GM19463 (cell line): ENCODE results near the gene SMAD3.
"Not testable (repeated sequence)": the region's sequence is repeated elsewhere in the genome, so short reads cannot be mapped to it uniquely, and the experiment has no call there.

Experiments used
- ATAC-seq: cut with Tn5 transposase; IDR thresholded peaks from one replicate; pipeline ENCODE4 v1.9.1; 2021; ENCODE audit warnings: mild to moderate bottlenecking, moderate library complexity; ENCODE audit not compliant: unreplicated experiment

Gene SMAD3

DNA sequence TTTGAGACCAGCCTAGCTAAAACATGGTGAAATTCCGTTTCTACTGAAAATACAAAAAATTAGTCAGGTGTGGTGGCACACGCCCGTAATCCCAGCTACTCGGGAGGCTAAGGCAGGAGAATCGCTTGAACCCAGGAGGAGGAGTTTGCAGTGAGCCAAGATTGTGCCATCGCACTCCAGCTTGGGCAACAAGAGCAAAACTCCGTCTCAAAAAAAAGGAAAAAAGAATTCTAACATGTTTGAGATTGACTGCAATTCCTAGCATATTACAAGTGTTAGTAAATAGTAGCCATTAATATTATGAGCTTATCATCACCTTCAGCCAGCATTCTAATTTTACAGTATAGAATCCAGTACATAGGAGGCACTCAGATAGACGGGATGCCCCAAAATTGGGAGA, 57.9 kb downstream of the SMAD3 start:
- ATAC-seq = not testable (repeated sequence)

- ATAC-seq = no peak
These were observed 58.7 kb downstream of the SMAD3 start for GRCh38 chr15:67124111-67124510.

DNA sequence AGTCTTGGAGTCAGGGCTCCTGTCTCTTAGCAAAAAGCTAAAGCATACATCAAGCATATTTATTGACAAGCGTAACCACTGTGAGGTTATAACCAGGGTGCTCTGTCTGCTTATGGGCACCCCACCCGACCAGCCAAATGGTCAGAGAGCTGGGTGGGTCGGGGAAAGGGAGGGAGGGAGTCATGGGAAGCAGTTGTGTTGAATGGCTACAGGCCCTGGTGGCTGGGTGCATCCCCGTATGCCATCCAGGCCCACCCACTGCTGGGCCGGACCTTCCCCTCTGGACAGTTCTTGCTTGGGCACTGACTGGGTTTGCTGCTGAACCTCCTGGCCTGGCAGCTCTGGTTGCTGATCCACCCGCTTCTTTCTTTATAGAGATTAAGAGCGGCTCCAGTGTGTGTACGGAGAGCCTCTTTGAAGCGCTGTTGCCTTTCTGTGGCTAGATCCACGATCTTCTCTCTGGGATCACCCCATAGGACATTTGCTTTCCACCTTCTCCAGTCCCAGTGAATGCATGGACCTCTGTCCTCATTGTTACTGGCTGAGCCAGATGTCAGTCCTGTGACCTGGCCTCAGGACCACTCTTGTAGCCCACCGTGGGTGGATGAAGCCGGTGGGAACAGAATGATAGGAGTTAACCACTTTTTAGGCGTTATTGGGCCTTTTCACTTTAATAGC, 59.6 kb downstream of the SMAD3 start:
- no peak for ATAC-seq

- ATAC-seq = no peak
These were observed 60.4 kb downstream of the SMAD3 start for GRCh38 chr15:67125589-67126502.

DNA sequence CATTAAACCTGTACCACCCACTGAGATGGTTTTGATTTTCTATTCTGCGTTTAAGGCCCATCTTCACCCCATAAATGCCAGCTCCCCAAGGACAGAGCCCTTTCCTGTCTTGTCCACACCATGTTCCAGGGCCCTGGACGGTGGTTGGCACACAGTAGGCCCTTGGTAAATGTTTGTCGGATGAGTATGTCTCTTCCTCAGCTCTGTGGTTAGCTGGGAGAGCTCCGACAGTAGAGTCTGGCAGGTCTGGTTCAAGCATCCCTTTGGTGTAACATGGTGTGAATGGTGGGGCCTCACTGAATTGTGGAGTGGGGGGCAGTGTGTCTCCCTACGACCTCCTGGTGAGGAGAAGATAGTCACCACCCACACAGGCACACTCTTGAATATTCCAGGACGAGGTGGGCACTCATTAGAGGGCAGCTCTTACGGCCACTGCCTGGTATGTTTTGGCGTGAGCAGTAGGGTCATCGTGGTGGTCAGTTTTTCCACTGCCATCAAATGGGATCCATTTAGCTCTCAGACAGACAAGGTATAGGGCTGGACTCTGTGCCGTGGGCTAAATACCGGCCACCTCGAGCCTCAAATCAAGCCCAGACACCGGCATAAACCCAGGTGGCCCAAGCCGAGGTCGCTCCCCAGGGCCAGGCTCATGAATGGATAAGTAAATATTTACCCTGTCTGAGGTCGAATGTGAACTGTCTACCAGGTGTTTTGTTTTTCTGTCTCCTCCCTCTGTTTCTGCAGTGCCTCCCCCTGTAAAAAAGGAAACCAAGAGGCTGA, 61.3 kb downstream of the SMAD3 start:
- ATAC-seq = no peak

DNA sequence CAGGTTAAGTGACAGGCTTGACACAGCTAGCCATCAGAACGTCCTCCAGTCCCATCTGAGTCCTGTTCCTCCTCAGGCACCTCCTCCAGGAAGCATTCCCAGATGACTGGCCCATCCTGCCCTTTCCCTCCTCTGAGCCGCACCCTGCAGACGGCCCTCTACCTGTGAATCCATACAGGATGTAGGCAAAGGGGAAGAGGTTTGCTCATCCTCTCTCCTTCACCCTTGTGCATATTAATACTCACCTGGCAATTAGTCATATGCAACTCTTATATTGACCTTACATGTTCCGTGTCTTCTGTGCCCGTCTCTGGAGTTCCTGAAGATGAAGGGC, 61.9 kb downstream of the SMAD3 start:
- ATAC-seq = no peak

DNA sequence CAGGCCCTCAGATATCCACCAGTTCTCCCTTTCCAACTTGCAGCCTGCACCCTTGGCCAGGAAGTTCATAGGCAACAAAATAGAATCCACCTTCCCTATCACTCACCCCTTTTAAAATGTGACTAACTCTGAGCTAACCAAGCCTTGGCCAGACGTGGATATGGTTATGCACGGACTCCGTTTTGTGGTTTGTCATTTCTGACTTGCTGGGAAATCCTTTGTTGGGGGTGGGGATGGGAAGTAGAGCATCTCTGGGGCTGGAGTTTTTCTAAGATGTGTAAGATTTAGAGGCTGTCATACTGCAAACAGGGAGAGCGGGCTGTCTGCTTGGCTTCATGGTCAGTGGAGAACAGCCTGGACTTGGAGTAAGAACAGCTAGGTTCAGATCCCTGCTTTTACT, 62.6 kb downstream of the SMAD3 start:
- ATAC-seq = no peak

DNA sequence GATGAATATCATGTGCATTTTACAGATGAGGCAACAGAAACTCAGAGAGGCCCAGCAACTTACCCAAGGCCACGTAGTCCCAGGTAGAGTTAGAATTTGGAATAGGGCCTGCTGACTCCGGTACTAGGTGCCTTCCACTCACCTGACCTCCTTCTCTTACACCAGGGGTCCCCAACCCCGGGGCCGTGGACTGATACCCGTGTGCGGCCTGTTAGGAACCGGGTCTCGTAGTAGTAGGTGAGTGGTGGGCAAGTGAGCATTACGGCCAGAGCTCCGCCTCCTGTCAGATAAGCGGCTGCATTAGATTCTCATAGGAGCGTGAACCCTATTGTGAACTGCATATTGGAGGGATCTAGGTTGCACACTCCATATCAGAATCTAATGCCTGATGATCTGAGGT, 64.8 kb downstream of the SMAD3 start:
- ATAC-seq = no peak

DNA sequence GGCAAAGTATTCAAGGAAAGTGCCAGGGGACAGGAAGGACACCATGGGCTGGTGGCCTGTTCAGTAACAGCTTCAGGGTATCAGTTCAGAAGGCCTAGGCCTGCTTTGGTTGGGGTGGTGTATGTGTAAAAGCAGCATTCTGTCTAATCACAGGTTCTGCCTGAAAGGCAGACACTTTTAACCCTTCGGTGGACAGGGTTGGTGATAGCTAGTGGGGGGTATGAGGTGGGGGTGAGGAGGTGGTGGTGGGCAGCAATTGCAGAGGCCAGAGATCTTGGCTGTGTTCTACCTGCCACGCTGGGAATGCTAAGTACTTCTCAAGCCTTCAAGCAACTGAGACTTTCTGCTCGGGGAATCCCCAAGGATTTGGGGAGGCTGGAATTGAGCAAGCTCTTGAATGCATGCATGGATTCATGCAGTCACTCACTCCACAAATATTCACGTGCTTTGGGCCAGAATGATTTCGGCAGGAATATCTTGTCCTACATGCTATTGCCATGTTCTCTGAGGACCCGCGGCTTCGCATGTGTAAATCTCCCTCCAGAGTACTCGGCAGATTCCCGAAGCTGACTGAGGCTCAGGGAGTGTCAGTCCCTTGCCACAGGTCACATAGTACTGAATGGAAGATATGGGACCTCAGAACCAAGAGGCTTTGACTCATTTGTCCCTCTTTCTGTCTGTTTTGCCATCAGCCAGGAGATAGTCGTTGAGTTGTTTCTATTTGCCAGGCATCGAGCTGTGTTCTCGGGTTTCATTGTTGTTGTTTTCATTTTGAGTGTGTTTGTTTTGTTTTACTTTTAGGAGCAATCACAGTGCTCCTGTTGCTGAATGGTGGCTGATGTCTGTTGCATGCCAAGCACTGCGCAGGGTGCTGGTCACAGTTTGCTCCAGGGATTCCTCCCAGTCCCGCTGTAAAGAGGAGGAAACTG, 65.5 kb downstream of the SMAD3 start:
- ATAC-seq = no peak

- no peak for ATAC-seq
These were observed 66.9 kb downstream of the SMAD3 start for GRCh38 chr15:67132276-67132675.

DNA sequence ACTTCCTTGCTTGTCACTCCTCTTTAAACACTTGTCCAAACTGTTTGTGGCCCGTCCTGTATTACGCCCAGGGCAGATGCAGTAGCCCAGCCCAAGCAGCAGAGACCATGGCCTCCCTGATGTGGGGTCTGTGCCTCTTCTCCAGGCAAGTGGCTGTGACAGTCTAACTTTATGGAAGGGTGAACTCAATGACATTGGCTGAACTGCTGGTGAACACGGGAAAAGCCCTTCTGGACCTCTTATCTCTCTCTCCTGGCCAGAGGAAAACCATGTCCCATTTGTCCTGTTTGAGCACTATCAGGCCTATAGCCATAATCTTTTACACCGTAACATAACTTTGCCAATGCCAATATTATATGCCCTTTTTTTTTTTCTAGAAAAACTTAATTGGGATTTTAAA, 67.6 kb downstream of the SMAD3 start:
- no peak for ATAC-seq

GRCh38 chr15:67133738-67134066, 68.3 kb downstream of the SMAD3 start:
- ATAC-seq = peak; percentile 12

DNA sequence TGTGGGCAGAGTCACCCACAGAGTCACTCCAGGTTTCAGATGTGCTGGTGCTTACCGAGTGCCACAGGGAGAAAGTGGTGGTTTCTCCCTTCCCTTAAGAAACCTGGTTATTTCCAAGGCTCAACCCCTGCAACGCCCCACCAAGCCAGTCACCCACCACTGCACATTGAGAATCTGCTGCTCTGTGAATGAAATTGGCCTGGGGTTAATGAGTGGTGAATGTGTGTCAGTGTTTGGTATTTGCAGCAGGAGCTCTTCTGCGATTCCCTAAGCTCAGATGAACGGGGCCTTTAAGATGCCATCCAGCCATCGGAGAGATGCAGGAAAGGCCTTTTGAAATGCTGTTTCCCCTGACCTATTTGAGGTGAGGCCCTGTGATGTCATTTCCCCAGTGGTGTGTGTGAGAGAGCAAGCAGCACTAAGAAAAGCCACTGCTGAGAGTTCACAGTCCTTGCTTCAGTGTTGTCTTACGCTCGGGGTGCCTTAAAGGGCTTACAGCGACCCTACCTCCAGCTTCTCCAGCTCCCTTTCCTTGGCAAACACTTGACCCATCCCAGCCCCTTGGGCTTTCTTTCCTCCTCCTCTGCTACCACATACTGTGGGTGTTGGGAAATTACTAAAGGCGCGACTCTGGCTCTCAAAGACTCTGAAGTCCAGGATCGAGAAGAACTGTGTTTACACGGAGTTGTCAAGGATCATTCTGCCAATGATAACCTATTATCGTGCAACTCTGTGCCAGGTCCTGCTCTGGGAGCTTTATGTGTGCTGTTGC, 68.9 kb downstream of the SMAD3 start:
- peak; percentile 76 for ATAC-seq

GRCh38 chr15:67134871-67135492, 69.6 kb downstream of the SMAD3 start:
- no peak for ATAC-seq

GRCh38 chr15:67135494-67135893, 70.1 kb downstream of the SMAD3 start:
- ATAC-seq = no peak

- no peak for ATAC-seq
These were observed 71.4 kb downstream of the SMAD3 start for GRCh38 chr15:67136802-67137201.

DNA sequence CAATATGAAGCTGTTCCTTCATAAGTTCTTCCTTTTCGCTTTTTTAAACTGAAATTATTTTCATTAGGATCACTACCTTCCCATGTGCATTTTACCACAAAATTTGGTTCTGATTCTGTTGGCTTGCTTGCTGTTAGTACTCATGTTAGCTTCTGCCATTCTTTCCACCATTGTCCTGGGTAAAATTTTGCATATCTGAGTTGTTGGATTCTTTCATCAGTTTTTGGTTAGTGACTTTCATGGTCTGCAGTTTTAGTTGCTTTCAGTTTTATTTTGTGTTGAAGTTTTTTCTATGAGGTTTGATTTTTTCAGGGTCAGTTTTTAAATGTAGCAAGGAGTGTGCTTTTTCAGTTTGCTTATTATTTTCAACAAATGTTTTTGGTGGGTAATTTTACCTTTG, 71.9 kb downstream of the SMAD3 start:
- ATAC-seq = no peak

GRCh38 chr15:67137951-67138848, 72.8 kb downstream of the SMAD3 start:
- no peak for ATAC-seq
